HG03039 (cell line): ENCODE measurements around the gene BRINP3.

Experiments used
- ATAC-seq: cut with Tn5 transposase; IDR thresholded peaks from one replicate; pipeline ENCODE4 v1.9.1; 2021; ENCODE audit warnings: mild to moderate bottlenecking, moderate library complexity; ENCODE audit not compliant: unreplicated experiment

Gene BRINP3

DNA sequence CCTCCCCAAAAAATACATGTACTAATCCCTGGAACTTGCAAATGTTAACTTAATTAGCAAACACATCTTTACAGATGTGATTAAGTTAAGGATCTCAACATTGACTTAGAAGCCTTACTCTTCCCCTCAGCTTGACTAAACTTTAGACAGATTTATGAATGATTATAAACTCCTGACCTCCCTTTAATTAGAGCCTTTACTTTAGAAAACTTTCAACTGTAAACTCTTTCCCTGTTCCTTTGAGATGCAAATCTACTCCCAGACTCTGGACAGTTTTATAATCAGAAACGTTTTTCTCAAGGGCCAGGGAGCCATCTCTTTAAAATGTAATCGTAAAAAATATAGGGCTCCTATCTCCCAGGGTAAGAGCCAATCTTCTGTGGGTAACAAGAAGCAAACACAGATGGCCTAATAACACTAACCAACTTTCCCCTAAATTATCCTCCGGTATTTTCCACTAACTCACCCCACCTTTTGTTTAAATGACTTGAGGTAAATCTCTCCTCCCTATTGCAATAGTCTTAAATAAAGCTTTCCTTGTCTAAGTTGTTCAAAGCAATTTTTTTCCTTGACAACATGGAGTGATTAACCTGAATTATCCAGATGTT lies 284.1 kb downstream of the BRINP3 start:
- ATAC-seq: no peak

DNA sequence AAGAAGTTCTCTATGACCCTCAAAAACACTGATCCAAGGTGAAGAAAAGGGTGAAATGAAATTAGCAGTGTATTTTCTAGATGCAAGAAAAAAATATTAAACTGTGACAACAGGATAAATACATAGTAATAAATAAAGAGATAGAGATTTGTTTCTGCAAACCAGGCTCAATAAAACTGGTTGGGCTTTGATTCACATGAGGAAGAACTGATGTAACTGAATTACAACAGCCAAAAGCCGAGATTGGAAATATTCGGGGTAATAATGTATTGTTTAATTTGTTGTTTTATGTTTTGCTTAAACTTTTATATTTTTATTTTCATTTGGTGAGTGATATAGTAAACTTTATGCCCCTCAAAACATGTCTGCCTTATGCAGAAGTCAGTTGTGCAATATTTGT lies 285.0 kb downstream of the BRINP3 start:
- no peak for ATAC-seq

DNA sequence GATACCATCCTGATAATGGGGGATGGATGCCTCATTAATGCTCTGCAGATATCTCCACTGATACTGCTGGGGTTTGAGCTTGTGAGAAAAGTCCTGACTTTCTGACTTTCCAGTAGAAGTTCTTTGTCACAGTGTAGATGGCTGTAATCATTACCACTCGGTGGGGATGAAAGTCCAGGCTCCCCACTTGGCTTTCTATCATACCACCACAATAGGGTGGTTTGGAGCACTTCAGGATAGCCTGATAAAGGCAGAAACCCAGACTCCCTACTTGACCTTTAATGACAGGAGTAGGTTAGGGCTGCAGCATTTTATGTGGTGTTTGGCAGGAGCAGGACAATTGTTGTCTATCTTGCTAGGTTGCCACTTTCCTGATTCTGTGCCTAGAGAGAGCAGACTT lies 294.1 kb downstream of the BRINP3 start:
- ATAC-seq: no peak

DNA sequence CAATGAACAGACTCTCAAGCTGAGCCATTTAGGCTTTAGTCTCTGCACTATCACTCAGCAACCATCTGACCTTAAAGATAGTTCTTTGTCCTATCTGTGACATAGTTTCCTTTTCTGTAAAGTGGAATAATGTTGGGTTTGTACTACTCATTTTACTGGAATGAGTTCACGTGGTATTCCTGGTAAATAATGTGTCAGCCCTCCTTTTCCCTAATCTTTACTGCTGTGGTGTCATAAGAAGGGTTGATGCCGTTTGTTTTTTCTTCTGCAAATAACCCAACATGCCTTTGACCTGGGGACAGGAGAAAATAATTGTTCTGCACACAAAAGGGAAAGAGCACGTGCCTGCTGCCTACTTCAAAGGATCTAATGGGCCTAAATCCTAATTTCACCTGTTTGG lies 297.8 kb downstream of the BRINP3 start:
- ATAC-seq: no peak

DNA sequence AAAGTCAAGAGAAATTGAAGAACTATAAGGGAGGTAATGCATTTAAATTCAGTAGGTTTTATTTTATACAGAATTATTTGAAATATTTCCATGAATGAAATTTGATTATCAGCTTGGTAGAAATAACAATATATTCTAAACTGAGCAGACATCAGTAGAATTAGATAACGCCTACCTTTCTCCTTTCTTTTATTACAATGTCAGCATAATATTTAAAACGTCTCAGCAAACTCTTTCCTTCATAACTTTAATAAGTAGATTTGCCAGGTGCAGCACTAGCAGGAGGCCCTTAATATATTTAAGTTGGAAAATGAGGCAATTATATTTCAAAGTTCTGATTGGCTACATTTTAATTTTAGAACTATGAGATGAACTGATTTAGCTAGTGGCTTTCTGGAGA lies 298.8 kb downstream of the BRINP3 start:
- no peak for ATAC-seq

DNA sequence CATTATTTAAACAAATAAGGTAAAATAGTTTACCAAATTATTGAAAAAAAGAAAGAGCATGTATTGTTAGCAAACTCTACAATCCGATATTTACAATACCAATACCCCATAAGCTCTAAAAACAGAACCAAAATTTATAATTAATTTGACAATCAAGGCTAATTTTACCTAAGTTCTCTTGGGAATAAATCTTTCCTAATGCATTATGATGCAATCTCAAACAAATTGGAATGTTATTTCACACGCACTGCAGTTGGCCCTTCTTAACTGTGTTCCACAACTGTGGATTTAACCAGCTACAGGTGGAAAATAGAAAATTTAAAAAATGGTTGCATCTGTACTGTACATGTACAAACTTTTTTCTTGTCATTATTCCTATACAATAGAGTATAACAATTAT lies 300.1 kb downstream of the BRINP3 start:
- no peak for ATAC-seq

DNA sequence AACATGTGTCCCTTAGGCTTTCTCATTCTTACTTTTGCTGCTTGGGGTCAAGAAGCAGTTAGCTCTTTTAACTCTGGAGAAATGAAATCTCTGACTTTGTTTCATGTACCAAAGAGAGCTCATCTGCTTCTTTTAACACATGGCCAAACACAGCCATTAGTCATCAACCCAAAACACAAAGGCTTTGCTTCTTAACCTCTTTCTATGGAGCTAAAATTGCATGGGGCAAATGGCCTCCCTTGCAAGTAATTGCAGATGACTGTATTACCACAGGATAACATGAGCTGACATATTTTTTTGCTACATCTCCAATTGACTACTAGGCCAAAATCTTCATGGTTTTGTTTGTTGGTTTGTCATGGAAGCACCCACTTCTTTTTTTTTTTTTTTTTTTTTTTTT lies 300.9 kb downstream of the BRINP3 start:
- no peak for ATAC-seq

DNA sequence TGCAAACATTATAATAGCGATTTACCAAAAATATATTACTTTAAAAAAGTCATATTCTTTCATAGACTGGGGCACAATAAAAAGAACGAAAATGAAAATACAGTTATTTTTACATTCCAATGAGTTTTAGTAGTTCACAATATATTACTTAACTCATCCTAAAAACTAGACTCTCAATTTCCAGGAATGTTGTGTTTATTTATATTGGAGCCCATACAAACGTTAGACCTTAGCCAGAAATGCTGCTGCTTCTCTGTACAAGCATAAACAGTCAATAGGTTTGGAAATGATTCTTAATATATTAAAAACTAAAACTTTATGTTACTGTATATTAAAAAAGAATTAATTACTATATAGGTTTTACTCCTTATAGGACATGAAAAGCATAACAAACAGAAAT lies 302.3 kb downstream of the BRINP3 start:
- no peak for ATAC-seq

DNA sequence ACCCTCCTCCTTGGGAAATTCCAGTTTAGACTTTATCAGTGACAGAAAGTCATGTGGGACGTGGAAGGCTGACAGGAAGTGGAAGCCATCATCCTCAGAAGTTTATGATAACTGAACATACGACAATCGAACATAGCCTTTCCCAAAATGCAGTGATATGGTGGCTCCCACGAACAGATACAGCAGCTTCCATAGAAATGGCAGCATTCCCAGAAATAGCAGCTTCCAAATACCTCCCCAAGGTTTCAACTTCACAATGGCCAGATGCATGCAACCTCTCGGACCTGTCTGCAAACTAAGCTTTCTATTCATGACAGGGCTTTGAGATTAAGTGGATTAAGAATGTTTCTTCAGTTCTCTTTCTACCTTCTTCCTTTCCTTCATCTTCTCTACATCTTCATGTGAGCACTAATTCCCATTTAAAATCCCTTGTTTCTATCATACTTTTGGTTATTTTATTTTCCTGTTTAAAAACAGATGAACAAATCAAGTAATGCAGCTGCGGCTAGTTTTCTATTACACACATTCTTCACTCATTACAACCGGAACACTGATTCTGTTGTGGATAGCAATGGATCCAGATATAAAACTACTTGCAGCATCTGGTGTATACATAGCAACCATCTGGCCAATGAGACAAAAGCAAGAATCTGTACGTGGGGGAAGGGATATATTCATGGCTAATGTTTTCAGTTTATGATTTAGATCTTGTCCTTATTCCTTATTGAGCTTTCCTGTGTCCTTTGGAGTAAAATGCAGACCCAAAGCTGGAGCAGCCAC lies 304.8 kb downstream of the BRINP3 start:
- ATAC-seq: no peak

DNA sequence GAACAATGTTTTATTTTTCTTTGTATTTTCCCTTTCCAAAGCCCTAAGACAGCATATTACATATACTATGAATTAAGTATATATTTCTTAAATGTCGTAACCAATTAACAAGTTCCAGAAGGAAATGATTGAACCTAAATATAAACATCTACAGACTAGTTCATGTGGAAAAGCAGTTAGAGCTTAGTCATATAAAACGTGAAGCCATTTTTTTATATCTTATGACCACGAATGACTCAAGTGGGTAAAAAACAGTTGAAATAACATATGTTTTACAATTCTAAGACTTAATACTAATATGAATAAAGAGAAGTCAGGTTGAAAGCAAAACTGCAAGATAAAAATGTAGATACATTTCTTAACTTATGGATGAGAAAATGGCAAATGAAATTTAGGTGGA lies 307.3 kb downstream of the BRINP3 start:
- no peak for ATAC-seq

DNA sequence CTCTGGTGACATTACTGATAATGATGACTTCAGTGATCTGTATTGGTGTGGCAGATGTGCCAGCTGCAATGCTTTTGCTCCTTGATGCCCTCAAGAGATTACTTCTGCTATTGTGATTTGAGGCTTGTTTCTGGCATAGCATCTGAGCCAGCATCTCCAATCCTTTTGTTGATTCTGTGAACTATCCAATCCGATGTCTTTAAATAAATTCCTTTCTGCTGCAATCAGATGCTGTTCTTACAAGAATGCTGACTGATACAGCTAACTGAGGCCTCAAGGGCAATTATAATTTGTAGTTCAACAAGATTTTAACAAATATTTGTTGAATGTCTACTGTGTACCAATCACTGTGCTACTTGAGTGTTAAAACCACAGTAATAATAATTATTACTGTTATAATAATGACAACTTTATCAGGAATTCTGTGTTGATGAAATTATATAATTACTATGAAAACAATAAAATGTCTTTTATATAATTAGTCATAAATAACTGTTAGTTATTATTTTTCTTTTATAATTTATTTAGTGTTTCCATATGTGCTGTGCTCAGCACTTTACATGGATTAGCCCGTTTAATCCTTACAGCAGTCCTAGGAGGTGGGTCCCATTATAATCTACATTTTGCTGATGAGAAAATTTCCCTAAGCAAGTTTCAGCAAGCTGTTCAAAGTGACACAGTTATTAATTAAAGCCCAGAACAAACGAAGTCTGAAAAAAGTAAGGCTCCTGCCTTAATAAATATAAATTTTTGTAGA lies 308.2 kb downstream of the BRINP3 start:
- no peak for ATAC-seq

DNA sequence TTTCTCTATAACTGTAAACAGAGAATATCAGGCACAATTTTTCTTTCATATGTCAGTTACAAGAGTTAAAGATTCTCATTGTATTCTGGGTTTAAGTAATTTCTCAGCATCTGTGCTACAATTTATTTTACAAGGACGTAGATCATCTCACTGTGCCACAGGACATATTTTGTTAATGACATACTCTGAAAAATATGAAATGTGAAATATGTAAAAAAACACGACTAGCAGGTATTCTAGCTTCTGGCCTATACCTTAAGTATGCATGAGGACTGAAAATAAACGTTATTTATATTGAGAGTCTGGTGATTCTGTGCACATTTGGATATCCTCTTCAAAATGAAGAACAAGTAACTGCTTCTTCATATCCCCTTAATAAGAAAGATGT lies 308.8 kb downstream of the BRINP3 start:
- ATAC-seq: no peak

DNA sequence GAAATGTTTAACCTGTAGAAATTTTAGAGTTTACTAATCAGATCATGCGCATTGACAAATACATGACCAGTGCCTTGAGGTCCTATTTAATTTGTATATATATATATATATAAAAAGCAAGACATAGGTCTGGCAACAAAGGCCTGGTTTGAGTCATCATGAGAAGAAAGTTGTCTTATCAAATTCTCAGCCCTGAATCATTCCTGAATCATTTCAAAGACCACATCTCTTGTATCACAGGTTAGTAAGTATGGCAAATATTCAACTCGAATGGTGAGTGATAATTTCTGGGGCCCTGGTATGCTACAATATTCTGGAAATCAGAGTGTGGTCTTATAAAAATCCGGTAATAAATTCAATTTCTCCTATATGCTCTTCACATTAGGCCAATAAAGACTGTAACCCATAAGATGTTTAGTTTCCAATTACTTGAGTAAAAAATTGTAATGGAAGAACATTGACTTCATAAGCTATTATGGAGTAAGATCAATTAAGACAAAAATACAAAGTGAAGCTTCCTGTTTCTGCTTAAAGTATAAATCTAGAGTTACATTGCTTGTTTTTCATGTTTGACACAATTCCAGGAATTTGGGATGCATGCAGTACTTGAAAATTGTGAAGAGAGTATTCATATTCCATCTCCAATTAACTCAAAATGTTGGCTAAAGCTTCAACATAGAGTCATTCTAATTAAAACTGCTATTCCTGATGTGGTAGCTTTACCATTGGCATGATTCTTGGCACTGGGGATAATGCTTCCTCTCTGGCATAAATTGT lies 309.4 kb downstream of the BRINP3 start:
- ATAC-seq: no peak

DNA sequence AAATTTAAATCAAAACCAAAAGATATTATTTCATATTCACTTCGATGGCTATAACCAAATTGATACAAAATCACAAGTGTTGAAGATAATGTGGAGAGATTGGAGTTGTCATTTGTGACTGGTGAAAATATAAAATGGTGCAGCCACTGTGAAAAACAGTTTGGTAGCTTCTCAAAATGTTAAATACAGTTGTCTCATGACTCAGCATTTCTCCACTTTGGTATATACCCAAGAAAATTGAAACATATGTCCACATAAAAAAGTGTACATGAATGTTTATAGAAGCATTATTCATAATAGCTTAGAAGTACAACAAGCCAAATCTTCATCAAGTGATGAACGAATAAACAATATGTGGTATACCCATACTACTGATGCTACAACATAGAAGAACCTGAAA lies 318.5 kb downstream of the BRINP3 start:
- no peak for ATAC-seq

DNA sequence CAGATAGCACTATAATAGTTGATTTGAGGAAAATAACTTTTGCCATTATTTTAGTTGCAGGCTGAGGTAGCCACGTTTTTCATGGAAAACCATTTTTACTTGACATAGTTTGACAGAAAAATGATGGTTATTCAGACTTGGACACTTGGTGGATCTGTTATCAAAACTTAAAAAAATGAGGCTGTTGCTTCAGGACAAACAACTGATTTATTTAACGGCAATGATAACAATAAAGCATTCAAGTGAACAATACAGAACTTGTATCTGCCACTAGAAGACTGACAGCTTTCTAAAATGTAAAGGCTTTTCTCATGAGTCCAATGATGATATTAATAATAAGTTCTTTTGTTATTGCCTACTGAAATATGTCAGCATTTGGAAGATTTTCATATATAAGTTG lies 322.9 kb downstream of the BRINP3 start:
- no peak for ATAC-seq

DNA sequence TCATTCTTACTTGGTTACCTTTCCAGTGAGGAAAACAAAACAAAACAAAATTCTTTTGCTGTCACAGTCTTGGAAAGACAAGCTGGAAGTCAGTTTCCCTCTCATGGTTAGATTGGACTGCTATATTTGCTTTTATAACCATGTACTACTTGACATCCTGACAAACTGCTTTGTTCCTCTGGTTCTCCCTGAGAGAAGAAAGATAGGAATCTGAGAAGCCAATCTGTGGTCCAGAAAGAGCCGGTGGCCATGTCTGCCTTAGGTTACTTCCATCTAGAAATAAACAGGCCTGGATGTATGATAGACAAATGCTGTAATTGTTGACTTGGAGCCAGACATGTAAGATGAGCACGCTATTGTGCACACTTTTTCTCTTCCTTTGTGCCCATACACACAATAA lies 330.0 kb downstream of the BRINP3 start:
- no peak for ATAC-seq

DNA sequence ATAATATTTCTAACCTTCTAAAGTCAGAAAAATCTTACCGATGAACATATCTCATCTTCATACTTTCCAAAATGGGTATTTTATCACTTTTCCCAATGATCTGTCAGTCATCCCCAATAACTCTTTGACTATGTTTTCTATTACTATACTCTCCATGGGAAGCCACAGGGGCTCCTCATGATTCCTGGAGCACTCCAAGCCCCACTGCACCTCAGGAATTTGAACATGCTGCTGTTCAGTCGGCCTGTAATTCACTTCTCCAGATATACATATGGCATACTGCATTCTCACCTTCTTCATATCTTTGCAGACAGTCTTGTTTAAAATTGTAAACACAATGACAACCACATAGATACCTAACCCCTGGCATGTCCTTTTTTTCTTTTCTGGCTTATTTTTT lies 333.0 kb downstream of the BRINP3 start:
- no peak for ATAC-seq

DNA sequence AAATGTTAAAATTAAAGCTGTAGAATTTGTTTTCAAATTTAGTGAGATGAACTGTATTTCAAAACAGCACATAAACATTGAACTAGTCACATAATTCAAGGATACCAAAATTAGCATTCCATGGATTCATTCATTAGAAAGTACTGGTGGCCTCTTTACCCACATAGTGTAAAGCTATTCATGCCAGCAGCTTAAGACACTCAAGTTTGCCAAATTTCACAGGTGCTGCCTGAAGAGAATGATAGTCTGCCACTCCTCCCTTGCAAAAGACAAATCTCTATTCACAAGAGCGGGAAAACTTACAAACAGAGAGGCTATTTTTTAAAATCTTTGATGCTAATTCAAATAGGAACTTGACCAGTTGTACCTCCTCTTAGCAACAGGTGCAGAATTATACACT lies 337.0 kb downstream of the BRINP3 start:
- ATAC-seq: no peak

DNA sequence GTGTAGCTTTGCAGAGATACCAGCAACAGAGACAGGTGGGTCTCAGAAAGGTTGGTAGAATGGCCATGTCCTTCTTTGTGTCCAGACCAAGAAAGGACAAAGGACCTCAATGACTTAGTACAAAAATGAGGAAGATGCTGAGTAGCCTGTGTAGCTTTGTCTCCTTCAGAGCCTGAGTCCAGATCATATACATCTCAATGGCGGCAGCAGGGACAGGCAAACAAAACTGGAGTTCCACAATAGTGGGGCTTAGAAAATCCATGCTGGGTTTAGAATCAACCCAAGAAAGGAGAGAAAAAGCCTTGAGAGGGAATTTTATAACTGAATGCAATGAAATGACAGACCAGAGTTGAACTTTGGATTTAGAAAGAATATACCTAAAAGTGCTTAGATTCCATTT lies 339.0 kb downstream of the BRINP3 start:
- no peak for ATAC-seq

DNA sequence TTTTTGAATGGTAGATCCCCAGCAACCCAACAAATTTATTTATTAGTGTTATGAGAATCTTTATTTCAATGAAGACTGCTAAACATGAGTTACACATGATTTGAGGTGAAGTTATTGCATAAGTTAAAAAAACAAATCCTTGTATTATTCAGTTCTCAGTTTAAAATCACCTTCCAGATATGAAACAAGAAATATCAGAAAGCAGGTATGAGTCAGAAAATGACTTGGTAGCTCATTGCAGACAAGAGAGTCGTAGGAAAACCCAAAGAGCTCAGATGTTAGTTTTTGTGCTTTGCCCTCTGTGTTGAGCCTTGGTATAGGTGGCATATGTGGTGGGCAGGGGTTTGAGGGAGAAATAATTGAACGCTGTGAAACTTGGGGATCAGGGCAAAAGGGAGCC lies 339.4 kb downstream of the BRINP3 start:
- ATAC-seq: no peak

DNA sequence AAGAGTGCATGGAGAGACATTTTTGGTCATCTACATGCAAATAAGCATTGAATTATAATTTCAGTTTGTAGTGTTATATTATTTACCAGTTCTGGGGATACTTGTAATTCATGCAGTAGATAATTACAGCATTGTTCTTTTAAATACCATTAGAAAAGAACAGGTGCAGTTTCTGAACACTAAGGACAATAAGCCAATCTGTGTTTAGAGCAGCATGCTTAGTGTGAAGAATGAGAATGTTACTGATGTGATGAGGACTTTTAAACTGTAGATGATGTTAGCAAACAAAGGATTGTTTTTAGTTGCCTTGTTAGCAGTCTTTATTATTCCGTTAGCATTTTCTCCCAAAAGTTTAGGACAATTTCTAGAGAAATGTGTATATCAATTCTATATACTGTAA lies 348.3 kb downstream of the BRINP3 start:
- ATAC-seq: no peak
